IMR-90 (cell line): Measurements from ENCODE around the gene PRDX5. TPM values are rescaled to one million over a fixed set of nuclear protein-coding genes. Genes with fewer than 3 reads are reported as not detected.

Experiments used
- ATAC-seq: fragments of 200-7000 bp; cut with Tn5 transposase; 2 replicates; pipeline ENCODE4 v1.9.1; 2020; ENCODE audit warnings: low read depth, mild to moderate bottlenecking, moderate library complexity
- BruUV-seq: library from RNA; stranded (reverse); fragments of 400-500 nt; replicated peaks from 2 replicates; lab custom pipeline; 2021; lab: Mats Ljungman, UMichigan
- CTCF ChIA-PET: fragments of 300-600 bp; formaldehyde crosslinking; extraction: SDS; loops from one replicate; lab custom pipeline; 2021; ENCODE audit warnings: antibody characterized with exemption; lab: Yijun Ruan, JAX
- POLR2A ChIA-PET: fragments of 300-600 bp; sonication (Branson Sonifier 250); formaldehyde crosslinking; loops from one replicate; lab custom pipeline; 2022; ENCODE audit warnings: antibody characterized with exemption; ENCODE audit not compliant: unreplicated experiment; lab: Charles Lee
- DNase-seq: peaks from one replicate; pipeline ENCODE4 v3.0.0; 2013
- H2AFZ ChIP-seq: replicated peaks from 2 replicates; pipeline ENCODE3; 2013; ENCODE audit warnings: low read length, mild to moderate bottlenecking; ENCODE audit not compliant: poor library complexity
- H2AK5ac ChIP-seq: 2 replicates; pipeline ENCODE4 v1.6.1; 2013; ENCODE audit warnings: low read depth, low read length, inconsistent platforms
- H2AK9ac ChIP-seq: replicated peaks from 2 replicates; pipeline ENCODE3; 2013; ENCODE audit warnings: mild to moderate bottlenecking, low read depth, low read length, moderate library complexity; ENCODE audit not compliant: poor library complexity
- H2BK120ac ChIP-seq: 2 replicates; pipeline ENCODE4 v1.6.1; 2013; ENCODE audit warnings: low read depth, low read length, inconsistent platforms
- H2BK15ac ChIP-seq: 3 replicates; pipeline ENCODE4 v1.6.1; 2013; ENCODE audit warnings: low read depth, low read length, inconsistent platforms
- H2BK20ac ChIP-seq: 2 replicates; pipeline ENCODE4 v1.6.1; 2013; ENCODE audit warnings: low read depth, mild to moderate bottlenecking, inconsistent platforms, low read length, moderate library complexity
- H2BK5ac ChIP-seq: 2 replicates; pipeline ENCODE4 v1.6.1; 2013; ENCODE audit warnings: mild to moderate bottlenecking, low read depth, low read length, inconsistent platforms; ENCODE audit not compliant: poor library complexity, severe bottlenecking
- H3K14ac ChIP-seq: replicated peaks from 2 replicates; pipeline ENCODE4 v1.6.1; 2013; ENCODE audit warnings: low read depth, low read length, inconsistent platforms
- H3K18ac ChIP-seq: 2 replicates; pipeline ENCODE4 v1.6.1; 2013; ENCODE audit warnings: low read depth, low read length, control low read depth
- H3K23ac ChIP-seq: 2 replicates; pipeline ENCODE4 v1.6.1; 2013; ENCODE audit warnings: low read depth, low read length, inconsistent platforms
- H3K27ac ChIP-seq: 2 replicates; pipeline ENCODE4 v1.5.1; 2013; ENCODE audit warnings: mild to moderate bottlenecking, control low read depth, low read length; ENCODE audit not compliant: insufficient read depth
- H3K27me3 ChIP-seq: 2 replicates; pipeline ENCODE4 v1.6.1; 2013; ENCODE audit warnings: low read length; ENCODE audit not compliant: control insufficient read depth, insufficient read depth
- H3K36me3 ChIP-seq: 2 replicates; pipeline ENCODE4 v1.6.1; 2013; ENCODE audit warnings: low read length, mixed read lengths; ENCODE audit not compliant: control insufficient read depth, insufficient read depth
- H3K4ac ChIP-seq: 2 replicates; pipeline ENCODE4 v1.6.1; 2013; ENCODE audit warnings: low read depth, low read length, inconsistent platforms
- H3K4me1 ChIP-seq: 2 replicates; pipeline ENCODE4 v1.6.1; 2013; ENCODE audit warnings: low read length, mixed read lengths; ENCODE audit not compliant: control insufficient read depth, insufficient read depth
- H3K4me2 ChIP-seq: 2 replicates; pipeline ENCODE4 v1.6.1; 2013; ENCODE audit warnings: low read depth, mild to moderate bottlenecking, control low read depth, low read length, moderate library complexity
- H3K4me3 ChIP-seq: 2 replicates; pipeline ENCODE4 v1.5.1; 2013; ENCODE audit warnings: low read depth, mild to moderate bottlenecking, control low read depth, low read length, moderate library complexity; ENCODE audit not compliant: insufficient read depth
- H3K56ac ChIP-seq: 2 replicates; pipeline ENCODE4 v1.6.1; 2013; ENCODE audit warnings: low read length, inconsistent platforms; ENCODE audit not compliant: insufficient read depth; ENCODE audit errors: extremely low read depth
- H3K79me1 ChIP-seq, 2 experiments: 2 replicates each; pipeline ENCODE4 v1.6.1; 2013; ENCODE audit warnings: low read length in 2 of 2, inconsistent platforms in 1 of 2, low read depth in 1 of 2
- H3K9ac ChIP-seq: 2 replicates; pipeline ENCODE4 v1.6.1; 2013; ENCODE audit warnings: low read depth, low read length, control low read depth
- H3K9me1 ChIP-seq: 2 replicates; pipeline ENCODE4 v1.6.1; 2013; ENCODE audit warnings: low read length, inconsistent platforms; ENCODE audit not compliant: insufficient read depth
- H3K9me3 ChIP-seq: 2 replicates; pipeline ENCODE4 v1.6.1; 2013; ENCODE audit warnings: low read length; ENCODE audit not compliant: control insufficient read depth, insufficient read depth
- H4K20me1 ChIP-seq: 2 replicates; pipeline ENCODE4 v1.6.1; 2013; ENCODE audit warnings: low read length, inconsistent platforms; ENCODE audit not compliant: insufficient read depth
- H4K5ac ChIP-seq: 2 replicates; pipeline ENCODE4 v1.6.1; 2013; ENCODE audit warnings: mild to moderate bottlenecking, low read depth, low read length, control low read depth
- H4K8ac ChIP-seq, 2 experiments: 2 replicates each; pipeline ENCODE4 v1.6.1; 2013; ENCODE audit warnings: low read depth in 2 of 2, low read length in 2 of 2, control low read depth in 1 of 2, inconsistent platforms in 1 of 2
- H4K91ac ChIP-seq: 2 replicates; pipeline ENCODE4 v1.6.1; 2013; ENCODE audit warnings: low read depth, low read length, inconsistent platforms; ENCODE audit not compliant: insufficient read depth
- MXI1 ChIP-seq: IDR thresholded peaks from 2 replicates; pipeline ENCODE4 v1.6.1; 2012; ENCODE audit warnings: low read depth, mild to moderate bottlenecking, low read length, moderate library complexity, borderline replicate concordance
- NFE2L2 ChIP-seq: fragments of 150-350 bp; IDR thresholded peaks from 2 replicates; pipeline ENCODE4 v1.6.1; 2016; ENCODE audit warnings: low read depth, mild to moderate bottlenecking, low read length
- RCOR1 ChIP-seq: IDR thresholded peaks from 2 replicates; pipeline ENCODE4 v1.6.1; 2012; ENCODE audit warnings: mild to moderate bottlenecking, low read length, improper control_type of control experiment; ENCODE audit not compliant: insufficient replicate concordance
- WGBS, 2 experiments: methylation state at CpG; one replicate each; pipeline versions ENCODE4 v1.1.5 to v1.1.7; 2013; ENCODE audit warnings: missing lambda C conversion rate in 2 of 2; ENCODE audit not compliant: insufficient read length in 1 of 2; ENCODE audit errors: extremely low coverage in 2 of 2; 5-methylcytosine and 5-hydroxymethylcytosine counted together
- dilution Hi-C: fragments of 300-500 bp; cut with HindIII; formaldehyde crosslinking; loops from one replicate; pipeline ENCODE4 v1.14.3; 2018; ENCODE audit warnings: low sequenced_read_pairs; ENCODE audit not compliant: unreplicated experiment
- in situ Hi-C: fragments of 300-500 bp; cut with MboI; formaldehyde crosslinking; loops from 3 replicates; pipeline ENCODE4 v1.14.3; 2019; ENCODE audit warnings: low sequenced_read_pairs, inconsistent platforms, mixed read lengths
- intact Hi-C: fragments of 100-400 bp; cut with micrococcal nuclease; formaldehyde crosslinking; loops from 2 replicates; pipeline ENCODE4 v1.10.0; 2022
- polyA plus RNA-seq, 3 experiments: library from polyadenylated mRNA; depleted of rRNA; stranded (reverse); fragments of >200 nt; gene quantifications; 2 replicates each; pipeline ENCODE4 v1.2.3, GENCODE V29; 2012; ENCODE audit warnings: low replicate concordance in 1 of 3
- total RNA-seq: library from RNA; depleted of rRNA; stranded (reverse); fragments of >200 nt; gene quantifications from 2 replicates; pipeline ENCODE4 v1.2.3, GENCODE V29; 2012

Gene PRDX5
- total and polyA plus RNA-seq, 2 of the 4 experiments (the other 2 are of a cell fraction), result 120 to 292 TPM

DNA sequence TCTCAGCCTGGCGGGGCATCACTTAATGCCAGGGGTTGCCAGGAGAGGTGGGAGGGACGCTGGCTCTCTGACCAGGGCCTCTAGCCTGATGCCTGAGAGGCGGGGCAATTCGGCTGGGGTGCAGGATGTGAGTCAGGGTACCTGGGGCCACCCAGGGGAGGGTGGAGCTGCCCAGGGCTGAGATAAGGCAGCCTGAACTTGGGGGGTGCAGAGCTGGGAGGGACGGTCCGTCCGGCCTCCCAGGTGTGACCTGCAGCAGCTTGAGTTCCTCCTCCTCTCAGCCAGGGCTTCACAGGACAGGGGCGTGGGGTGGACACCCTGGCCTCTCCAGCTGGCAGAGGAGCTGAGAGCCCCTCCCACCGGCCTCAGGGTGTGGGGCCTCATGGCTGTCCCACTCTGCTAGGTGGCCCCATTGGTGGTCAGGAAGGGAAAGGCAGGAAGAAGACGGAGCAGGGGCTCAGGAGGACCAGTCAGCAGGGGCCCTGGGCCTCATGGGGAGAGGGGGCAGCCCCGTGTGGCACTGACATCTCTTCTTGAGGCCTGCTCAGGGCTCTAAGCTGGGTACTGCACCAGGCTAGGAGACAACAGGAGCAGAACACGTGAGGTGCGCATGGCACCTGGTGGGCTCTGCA lies 40.1 kb downstream of the PRDX5 start:
- peak overlapping the region; percentile 98 for H4K91ac ChIP-seq
- H2BK120ac ChIP-seq, result peak overlapping the region; percentile 93
- dilution Hi-C loops, result no loop called here
- H3K36me3 ChIP-seq, result peaks cover 18% of the 10 kb centered on the region
- peak overlapping the region; percentile 98; the same call in 2 of the 3 replicates for H2BK15ac ChIP-seq
- peak overlapping the region; percentile 91 for H3K27ac ChIP-seq
- CTCF ChIA-PET, result no interaction called here
- H2AFZ ChIP-seq, result peak overlapping the region; percentile 60
- peak overlapping the region; percentile 20 for H3K18ac ChIP-seq
- H3K4me2 ChIP-seq, result peak overlapping the region; percentile 82
- in situ Hi-C loops, result no loop called here
- H3K56ac ChIP-seq, result peak overlapping the region; percentile 75
- peak overlapping the region; percentile 79 for H3K9ac ChIP-seq
- peaks cover 6 to 52% of the 10 kb centered on the region in 2 experiments for H3K79me1 ChIP-seq
- peak overlapping the region; percentile 97 for H3K14ac ChIP-seq
- ATAC-seq, result no peak
- H2BK5ac ChIP-seq, result peak overlapping the region; percentile 92
- H3K27me3 ChIP-seq, result no peaks in the 10 kb centered on the region
- peak overlapping the region; percentile 99 for H2AK9ac ChIP-seq
- H3K9me1 ChIP-seq, result peaks cover 18% of the 10 kb centered on the region
- peak overlapping the region; percentile 90 for H3K23ac ChIP-seq
- TF ChIP-seq RCOR1 (no peak), NFE2L2 (no peak), MXI1 (no peak)
- intact Hi-C loops, result loop anchor here (5.0 kb wide), 1 partner anchor 294 kb away; no protein-coding TSS in a partner anchor
- no peak overlapping the region for H3K4me3 ChIP-seq
- DNase-seq, result no peak
- peak overlapping the region; percentile 94 to 97 for H4K8ac ChIP-seq
- no TSS peak for BruUV-seq
- no peaks in the 10 kb centered on the region for H4K20me1 ChIP-seq
- H3K4me1 ChIP-seq, result peaks cover 27% of the 10 kb centered on the region
- peak overlapping the region; percentile 99 for H3K4ac ChIP-seq
- peak overlapping the region; percentile 70 for H4K5ac ChIP-seq
- POLR2A ChIA-PET, result no interaction called here
- WGBS, 2 experiments, result 38% methylated on average over 3 of the region's 13 CpGs; no CpG with 5 or more reads in 1 of the 2 experiments
- peak overlapping the region; percentile 49; the same call in 1 of the 2 replicates for H2BK20ac ChIP-seq
- H3K9me3 ChIP-seq, result no peaks in the 10 kb centered on the region
- H2AK5ac ChIP-seq, result peak overlapping the region; percentile 99
